Hematopoietic multipotent progenitor cell treated with erythropoietin and hydrocortisone succinate and interleukin-3 and kit ligand, for 4 days (in vitro differentiated cells): ENCODE data around the gene GALNT15.

Source experiments
- DNase-seq: peaks from one replicate; pipeline ENCODE4 v3.0.0-alpha.2; 2015

The GALNT15 gene

DNA sequence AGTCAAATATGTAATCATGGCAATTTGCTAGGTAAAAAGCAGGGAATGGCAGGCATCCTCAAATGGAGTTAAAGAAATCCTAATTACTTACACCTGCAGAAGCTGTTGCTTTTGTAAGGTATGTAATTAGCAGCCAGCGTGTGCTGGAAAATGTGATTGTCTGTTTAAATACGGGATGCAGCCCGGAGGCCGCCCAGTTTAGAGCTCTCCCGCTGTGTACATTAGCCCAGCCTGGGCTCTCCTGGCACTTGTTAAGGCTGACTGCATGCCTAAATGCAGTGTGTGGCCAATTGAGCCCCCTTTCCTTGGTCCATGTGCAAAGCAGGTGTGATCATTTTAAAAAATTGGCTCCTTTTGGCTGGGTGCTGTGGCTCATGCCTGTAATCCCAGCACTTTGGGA is 81.2 kb downstream of the GALNT15 start:
- no peak for DNase-seq

DNA sequence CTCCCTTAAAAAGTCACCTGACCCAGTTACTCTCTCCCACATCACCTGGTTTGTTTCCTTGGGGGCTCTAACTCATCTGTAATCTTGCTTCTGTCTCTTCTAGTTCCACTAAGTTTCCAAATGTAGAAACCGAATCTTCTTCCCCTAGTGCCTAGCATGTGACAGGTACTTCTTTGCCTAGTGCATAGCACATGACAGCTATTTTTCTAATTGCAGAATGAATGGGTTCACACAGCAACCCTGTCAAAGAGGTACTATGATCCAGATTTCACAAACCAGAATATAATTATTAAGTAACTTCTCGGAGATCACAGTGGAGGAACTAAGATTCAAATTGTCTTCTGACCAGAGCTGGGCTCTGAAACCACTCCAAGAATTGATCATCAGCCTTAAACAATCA is 82.8 kb downstream of the GALNT15 start:
- DNase-seq, result no peak

DNA sequence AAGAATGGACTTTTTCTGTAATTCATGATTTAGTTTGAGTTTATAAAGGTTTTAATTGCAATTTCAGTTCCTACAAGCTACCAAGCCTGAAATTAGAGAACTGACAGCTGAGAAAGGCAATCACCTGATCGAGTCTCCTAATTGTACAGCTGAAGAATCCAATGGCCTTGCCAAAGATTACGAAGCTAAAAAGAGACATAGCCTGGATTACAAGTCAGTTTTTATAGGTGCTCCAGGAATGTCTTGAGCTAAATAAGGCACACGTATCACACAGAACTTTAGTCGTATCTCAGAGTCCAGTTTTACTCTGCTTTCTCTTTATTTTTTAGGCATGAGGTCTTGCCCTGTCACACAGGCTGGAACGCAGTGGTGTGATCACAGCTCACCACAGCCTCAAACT is 83.7 kb downstream of the GALNT15 start:
- DNase-seq, result no peak

DNA sequence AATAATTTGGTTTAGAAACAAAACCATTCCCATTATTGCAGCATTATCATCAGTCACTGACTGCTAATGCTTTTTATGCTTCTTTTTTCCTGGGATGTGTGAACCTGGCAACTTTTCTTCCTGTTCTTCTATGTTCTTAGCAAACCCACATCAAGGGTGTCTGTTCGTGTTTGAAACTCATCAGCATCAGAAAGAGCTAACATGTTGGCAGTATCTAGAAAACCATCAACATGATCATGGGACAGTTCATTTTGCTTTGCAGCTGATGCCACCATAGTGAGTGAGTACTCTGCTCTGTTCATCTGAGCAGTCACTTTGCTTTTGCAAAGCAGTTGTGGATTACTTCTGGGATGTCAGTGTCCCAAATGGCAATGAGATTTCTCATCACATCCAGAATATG is 84.4 kb downstream of the GALNT15 start:
- DNase-seq, result no peak

DNA sequence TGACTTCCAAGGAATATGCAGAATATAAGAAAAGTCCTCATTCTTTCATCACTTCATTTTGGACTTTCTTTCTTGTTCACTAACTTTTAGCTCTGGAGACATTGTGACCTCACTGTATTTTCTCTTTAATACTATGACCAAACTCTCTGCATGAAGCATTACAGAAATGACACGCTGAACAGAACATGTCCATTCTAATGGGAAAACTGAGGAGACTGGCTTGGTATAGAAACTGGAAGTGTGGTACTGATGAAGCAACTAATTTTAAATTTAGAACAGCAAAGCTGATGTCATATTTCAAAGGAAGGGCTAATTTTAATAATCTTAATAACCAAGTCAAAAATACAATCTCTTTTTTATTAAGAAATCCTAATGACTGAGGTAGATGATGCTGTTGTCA is 85.6 kb downstream of the GALNT15 start:
- DNase-seq, result no peak

DNA sequence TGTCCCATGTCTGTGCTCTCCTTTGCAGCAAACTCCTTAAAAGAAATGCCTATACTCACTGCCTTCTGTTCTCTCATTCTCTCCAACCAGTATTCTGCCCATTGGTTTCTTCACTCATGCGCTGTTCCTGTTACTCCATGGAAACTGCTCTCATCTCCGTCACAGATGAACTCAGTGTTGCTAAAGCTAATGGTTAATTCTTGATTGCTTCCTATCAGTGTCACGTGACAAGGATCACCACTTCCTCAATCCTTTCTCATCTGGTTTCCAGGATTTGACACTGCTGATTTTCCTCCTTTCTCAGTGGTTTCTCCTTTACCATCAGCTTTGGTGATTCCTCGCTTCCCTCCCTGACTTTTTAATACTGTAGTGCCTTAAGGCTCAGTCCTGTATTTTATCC is 87.7 kb downstream of the GALNT15 start:
- no peak for DNase-seq

DNA sequence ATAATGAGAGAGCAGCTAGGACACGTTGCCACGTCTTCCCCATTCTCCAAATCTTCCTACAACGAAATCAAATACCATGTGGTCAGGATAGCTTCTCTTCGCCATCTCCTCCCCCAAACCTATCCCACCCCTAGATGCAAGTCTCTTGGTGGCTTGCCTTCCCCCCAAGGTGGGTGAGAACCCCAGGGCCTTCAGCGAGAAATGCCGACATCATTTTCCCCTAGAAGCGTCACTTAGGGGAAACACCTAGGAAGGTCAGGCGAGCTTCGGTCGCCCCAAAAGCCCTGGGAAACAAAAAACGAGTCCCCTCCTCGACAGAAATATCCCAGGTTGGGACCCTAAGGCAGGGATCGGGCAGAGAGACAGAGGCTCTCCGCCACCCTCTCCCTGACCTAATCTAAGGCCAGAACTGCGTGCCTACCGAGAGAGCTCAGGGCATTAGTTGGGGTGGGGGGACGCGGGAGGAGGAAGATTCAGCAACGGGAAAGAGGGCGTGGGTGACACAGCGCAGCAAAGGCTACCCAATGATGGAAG is 89.8 kb downstream of the GALNT15 start:
- DNase-seq, result peak; percentile 23

DNA sequence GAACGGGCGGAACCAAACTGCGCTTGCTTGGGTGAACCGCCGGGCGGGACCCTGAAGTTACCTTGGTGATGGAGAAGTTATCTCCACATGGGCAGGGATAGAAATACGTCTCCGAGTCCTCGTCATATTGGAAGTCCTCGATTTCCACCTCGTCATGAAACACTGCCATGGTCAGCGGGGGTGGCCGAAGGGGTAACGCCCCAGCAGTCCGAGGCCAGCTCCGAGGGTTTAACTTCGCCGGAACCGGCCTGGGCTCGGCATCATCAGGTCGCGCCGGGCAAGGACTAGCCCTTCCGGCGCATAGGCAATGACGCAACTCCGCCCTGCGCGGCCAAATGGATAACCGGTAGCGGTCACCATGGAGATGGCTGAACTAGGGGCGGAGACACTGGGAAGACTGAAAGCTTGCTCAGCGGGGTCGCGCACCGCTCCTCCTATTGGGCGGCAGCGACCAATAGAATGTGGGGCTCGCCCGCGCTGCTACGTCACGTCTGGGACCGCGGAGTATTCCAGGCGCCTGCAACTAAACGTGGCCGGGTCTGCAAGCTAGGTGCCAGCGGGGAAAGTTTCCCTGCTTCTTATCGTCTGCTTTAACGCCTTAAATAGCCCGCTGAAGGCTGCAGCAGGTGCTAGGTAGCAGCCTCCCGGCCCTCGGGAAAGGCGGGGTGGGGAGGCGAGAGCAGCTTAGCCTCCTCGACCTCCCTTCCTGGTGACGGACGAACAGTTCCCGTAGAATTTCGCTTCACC is 90.4 kb downstream of the GALNT15 start, which contains the start of the genes DPH3 and OXNAD1:
Gene DPH3, minus strand, starts transcription at position 236 of the 747 bp plus-strand sequence. Its CDS starts 67 bp downstream, at position 169.
Gene OXNAD1, plus strand, starts transcription at position 505 of the 747 bp plus-strand sequence. CDS start 5,741 bp downstream, outside the sequence.
- peak; percentile 100 for DNase-seq

DNA sequence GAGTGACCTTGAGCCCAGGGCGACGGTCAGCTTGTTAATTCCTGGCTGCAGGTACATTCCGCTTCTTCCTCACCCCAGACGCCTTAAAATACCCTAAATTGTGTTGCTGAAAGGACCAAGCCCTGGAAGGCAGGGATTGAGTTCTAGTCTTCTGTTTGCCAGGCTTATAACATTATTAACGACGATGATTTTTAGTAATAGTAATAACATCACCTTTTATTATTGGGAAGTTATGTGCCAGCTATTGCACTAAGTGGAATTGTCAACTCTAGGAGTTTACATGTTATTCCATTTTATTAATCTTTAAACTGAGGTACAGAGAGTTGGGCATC is 90.9 kb downstream of the GALNT15 start:
- no peak for DNase-seq

DNA sequence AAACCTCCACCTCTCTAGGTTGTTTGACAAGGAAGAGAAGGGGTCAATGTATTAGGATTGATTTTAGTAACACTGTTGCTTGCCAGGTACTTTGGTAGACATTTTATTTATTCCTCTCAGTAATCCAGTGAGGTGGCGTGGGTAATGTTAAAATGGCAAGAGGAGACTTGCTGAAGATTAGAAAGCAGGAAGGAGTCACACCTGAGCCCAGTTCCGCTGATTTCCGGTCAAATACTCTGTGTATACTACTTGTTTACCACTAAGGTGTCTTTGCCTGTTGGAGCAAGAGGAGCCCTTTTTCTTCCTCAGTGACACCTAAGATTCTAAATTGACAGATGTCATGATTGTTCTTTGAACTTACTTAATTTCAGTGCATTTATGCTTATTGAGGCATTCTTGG is 92.2 kb downstream of the GALNT15 start:
- DNase-seq, result no peak

DNA sequence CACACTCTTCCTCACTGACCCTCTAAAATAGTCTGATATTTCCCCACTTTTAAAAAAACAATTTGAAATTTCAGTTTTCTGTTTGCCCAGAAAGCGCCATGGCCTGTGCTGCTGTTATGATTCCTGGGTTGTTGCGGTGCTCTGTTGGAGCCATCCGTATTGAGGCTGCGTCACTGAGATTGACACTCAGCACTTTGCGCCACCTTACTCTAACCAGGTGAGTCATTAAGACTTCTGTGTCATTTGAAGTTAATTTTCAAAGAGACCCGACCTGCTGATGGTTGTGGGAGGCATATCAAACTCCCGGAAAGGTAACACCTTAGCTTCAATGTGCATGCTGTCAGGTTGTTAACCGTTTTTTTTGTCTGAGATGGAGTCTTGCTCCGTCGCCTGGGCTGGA is 96.4 kb downstream of the GALNT15 start:
- no peak for DNase-seq

DNA sequence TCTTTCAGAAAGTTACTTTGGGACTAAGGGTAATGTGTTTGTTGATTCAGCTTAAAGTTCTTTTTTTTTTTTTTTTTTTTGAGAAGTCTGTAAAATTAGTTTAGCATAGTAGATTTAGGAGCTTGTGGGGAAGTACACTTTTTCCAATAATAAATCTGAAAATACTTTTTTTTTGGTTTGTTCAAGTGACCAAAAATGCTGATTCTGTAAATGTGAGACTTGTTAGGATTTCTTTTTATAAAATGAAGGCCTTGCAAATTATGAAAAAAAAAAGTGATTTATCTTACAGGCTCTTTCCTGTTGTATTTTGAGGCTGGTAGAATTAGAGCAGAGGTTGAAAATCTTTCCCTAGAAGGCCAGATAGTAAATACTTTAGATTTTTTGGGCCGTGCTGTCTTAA is 98.1 kb downstream of the GALNT15 start:
- DNase-seq, result no peak

DNA sequence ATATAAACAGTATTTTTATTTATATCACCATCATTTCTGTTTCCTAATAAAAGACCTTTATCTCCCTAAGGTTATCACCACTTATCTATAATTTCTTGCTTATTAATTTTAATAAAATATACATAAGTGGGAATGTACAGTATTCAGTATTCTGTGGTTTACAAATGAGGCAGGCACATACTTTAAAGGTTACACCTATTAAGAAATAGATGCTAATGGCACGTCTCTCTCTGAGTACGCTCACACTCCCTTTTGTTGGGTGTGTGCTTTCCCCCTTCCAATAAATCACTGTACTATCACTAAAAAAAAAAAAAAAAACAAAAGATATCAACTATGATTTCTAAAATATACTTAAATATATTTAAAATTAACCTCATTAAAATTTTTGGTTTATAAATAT is 99.4 kb downstream of the GALNT15 start:
- DNase-seq, result no peak

DNA sequence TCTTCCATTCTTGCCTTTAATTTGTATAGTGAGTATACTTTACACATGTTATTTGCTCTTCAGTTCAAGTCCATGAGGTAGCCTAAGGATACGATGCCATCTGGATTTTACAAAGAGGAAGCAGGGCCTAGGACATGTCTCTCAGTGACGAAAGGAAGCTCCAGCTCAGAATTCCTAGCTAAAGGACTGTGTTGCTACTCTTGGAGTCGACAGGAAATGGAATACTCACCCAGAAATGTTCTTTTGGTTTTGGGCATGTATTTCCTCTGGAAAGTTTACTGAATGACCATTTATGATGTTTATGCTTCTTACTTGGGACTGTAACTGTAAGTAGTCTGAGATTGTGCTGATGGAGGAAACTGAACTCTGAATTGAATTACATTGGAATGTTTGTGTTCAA is 103.0 kb downstream of the GALNT15 start:
- no peak for DNase-seq

DNA sequence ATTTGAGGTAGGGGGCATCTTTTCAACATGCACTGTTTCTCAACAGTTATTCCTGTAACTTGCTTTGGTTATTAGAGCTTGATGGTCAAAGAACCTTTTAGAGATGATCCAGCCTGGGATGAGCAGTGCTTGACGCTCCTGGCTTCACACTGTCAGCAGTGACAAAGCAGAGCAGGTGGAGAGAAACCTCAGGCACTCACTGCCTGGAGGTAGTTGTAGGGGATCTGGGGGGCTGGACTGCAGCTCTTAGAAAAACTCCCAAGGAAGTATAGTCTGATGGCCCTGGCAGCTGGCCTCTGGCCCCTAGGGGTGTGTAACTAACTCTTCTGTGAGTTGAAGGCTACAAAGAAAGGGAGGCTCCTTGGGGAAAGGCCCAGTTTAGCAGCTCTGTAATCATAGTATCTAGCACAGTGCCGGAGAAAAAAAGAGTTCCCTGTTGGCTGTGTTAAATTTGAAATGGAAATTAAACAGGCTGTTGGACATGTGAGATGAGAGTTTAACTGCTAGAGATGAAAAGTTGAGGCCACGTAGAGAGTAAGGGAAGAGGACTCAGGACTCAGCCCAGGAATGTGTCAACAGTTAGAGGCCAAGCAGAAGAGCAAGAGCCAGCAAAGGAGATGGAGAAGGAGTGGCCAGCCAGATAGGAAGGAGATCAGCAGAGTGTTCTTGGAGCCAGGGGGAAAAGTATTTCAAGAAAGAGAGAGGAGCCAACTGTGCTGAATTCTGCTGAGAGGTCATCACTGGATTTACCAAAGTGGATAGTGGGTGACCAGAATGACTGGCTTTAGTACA is 104.7 kb downstream of the GALNT15 start:
- no peak for DNase-seq

DNA sequence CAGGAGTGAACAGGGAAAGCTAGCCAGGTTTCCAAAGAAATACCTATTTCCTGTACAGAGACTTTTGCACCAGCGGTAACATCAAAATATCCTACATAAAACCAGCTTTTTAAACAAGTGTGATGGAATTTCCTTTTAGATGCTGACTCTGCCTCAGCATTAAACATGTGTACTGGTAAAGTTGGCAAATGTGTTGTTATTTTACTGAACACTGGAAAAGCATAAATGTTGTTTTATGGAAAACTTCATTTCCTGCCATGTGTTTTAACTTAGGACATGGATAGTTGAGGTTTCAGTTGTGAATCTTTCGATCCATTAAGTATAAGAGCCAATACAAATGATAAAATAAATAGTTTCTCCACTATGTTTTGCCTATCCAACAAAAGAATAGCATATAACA is 106.2 kb downstream of the GALNT15 start:
- DNase-seq, result no peak
